ENCODE results near the gene MSRB1.

GRCh38 chr16:1906846-1907165, 36.2 kb downstream of the MSRB1 start:
- TF ChIP-seq POLR2AphosphoS5 (IDR thresholded peaks at IDR 0.05), result no peak
- no peak for TF ChIP-seq CTCF (IDR thresholded peaks at IDR 0.05)

All from stomach (tissue), 4 donors.